Heart left ventricle (tissue), 16 donors: ENCODE data around the gene BICD1. TPM values are rescaled to one million over a fixed set of nuclear protein-coding genes. Genes with fewer than 3 reads are reported as not detected.

Experiments
- ATAC-seq, 4 donors: fragments of 200-7000 bp; cut with Tn5 transposase; one replicate each; pipeline ENCODE4 v1.9.1; 2020 to 2022; ENCODE audit warnings: moderate library complexity in 4 of 4, mild to moderate bottlenecking in 3 of 4, moderate number of reproducible peaks in 1 of 4
- DNase-seq, 5 donors: peaks; one replicate each; pipeline ENCODE4 v3.0.0-alpha.2; 2020
- H3K27ac ChIP-seq, 12 donors: fragments of 200-600 bp; sonication (generic) in 4 of 12; one replicate each; pipeline versions ENCODE4 v1.5.0 to v1.8.0; 2016 to 2022; ENCODE audit warnings: mild to moderate bottlenecking in 2 of 12
- H3K27me3 ChIP-seq, 9 donors: fragments of 200-600 bp; sonication (generic) in 2 of 9; one replicate each; pipeline versions ENCODE4 v1.5.1 to v1.8.0; 2016 to 2022; ENCODE audit warnings: mild to moderate bottlenecking in 3 of 9
- H3K36me3 ChIP-seq, 9 donors: fragments of 200-600 bp; sonication (generic) in 2 of 9; one replicate each; pipeline versions ENCODE4 v1.5.0 to v1.8.0; 2018 to 2022; ENCODE audit warnings: mild to moderate bottlenecking in 2 of 9
- H3K4me1 ChIP-seq, 12 donors: fragments of 200-600 bp; sonication (generic) in 4 of 12; one replicate each; pipeline versions ENCODE4 v1.5.0 to v1.8.0; 2016 to 2022; ENCODE audit warnings: mild to moderate bottlenecking in 3 of 12
- H3K4me3 ChIP-seq, 12 donors: fragments of 200-600 bp; sonication (generic) in 4 of 12; one replicate each; pipeline versions ENCODE4 v1.5.0 to v1.8.0; 2017 to 2022; ENCODE audit warnings: mild to moderate bottlenecking in 9 of 12, moderate library complexity in 4 of 12
- H3K9me3 ChIP-seq, 12 donors: fragments of 200-600 bp; sonication (generic) in 4 of 12; one replicate each; pipeline versions ENCODE4 v1.5.0 to v1.8.0; 2016 to 2022; ENCODE audit warnings: mild to moderate bottlenecking in 1 of 12
- CTCF ChIP-seq, 12 donors: fragments of 200-600 bp; sonication (generic) in 4 of 12; IDR thresholded peaks; one replicate each; pipeline versions ENCODE4 v1.5.0 to v1.8.0; 2018 to 2022; ENCODE audit warnings: antibody characterized with exemption in 12 of 12, mild to moderate bottlenecking in 5 of 12
- POLR2A ChIP-seq, 2 donors: fragments of 450-650 bp; IDR thresholded peaks; one replicate each; pipeline ENCODE4 v1.6.1; 2017; ENCODE audit warnings: antibody characterized with exemption in 2 of 2, mild to moderate bottlenecking in 2 of 2, moderate library complexity in 2 of 2
- WGBS, 4 donors: extraction: QIAGEN DNeasy Blood & Tissue Kit in 2 of 4; methylation state at CpG; one replicate each; pipeline versions ENCODE4 v1.1.5 to v1.1.7; 2013 to 2018; 5-methylcytosine and 5-hydroxymethylcytosine counted together
- intact Hi-C, 10 donors: fragments of 100-400 bp; cut with DNase I; formaldehyde crosslinking; loops; one replicate each; pipeline versions ENCODE4 v1.11.1 to v1.14.2; 2022
- polyA plus RNA-seq, 2 donors: library from polyadenylated mRNA; stranded (reverse); fragments of 200-250 nt; gene quantifications; one replicate each; pipeline ENCODE4 v1.2.3, GENCODE V29; 2013
- total RNA-seq, 9 donors: library from RNA; depleted of rRNA in 2 of 9; stranded (reverse); fragments of >200 nt in 2 of 9; fragmentation: NEBNext Ultra II Directional in 3 of 9; extraction: Animal tissue kit (Norgen Biotek cat#: 25700) in 3 of 9; gene quantifications; one replicate each; pipeline versions ENCODE4 v1.1.0 to v1.2.4, GENCODE V29; 2016 to 2023
- donor health status: ischemic (EF 13 %, LVEDD 7.1; RV severe dilation, severe dysfunction).
- donor health status: healthy with polysubstance abuse.
- donor health status: DM: no; HTN: yes; CAD: no.
- donor health status: DM: no; HTN: no; CAD: no.
- donor health status: ischemic (EF 25% LVEDD 6.9; RV normal size, moderate dysfunction).
- donor health status: ischemic (EF 25% LVEDD 5.7; RV mildly dilated, moderate dysfunction).
- donor health status: healthy.
- donor health status: DM: yes; HTN: yes; CAD: no.
- donor health status: ischemic (EF 35%, LVEDD 5.7; RV mildly dilated, moderate dysfunction).
- donor health status: nonischemic (EF 11% LVEDD 7.7; RV severe dilation, severe dysfunction).
- donor health status: DM: yes; HTN: yes; CAD: no.
- donor health status: PGD.
- donor health status: ischemic (EF 29% LVEDD 5.4; RV normal size, mild dysfunction).
- donor health status: nonischemic (EF 23%, LVEDD 6.1; RV moderate dilation, normal function).

BICD1 gene
- total and polyA plus RNA-seq, 11 donors, result 2.1 to 16.3 (median 7.0) TPM

DNA sequence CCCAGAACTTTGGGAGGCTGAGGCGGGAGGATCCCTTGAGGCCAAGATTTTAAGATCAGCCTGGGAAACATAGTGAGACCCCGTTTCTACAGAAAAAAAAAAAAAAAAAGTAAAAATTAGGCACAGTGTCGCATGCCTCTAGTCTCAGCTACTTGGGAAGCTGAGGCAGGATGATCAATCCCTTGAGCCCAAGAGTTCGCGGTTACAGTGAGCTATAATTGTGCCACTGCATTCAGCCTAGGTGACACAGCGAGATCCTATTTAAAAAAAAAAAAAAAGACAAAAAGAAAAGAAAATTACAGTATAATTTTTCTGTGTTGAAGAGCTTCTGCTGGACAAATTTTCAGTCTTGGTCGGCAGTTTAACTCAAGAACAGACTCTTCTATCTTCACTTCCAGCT lies 158.8 kb downstream of the BICD1 start:
- H3K4me1 ChIP-seq, result peaks cover 0 to 16% (median 0%) of the 10 kb centered on the region in 12 donors
- H3K9me3 ChIP-seq, result no peaks in the 10 kb centered on the region
- no peak for DNase-seq
- H3K4me3 ChIP-seq, result no peak overlapping the region
- no peaks in the 10 kb centered on the region for H3K36me3 ChIP-seq
- H3K27me3 ChIP-seq, result no peaks in the 10 kb centered on the region
- ATAC-seq, result no peak
- WGBS, 4 donors, result 73 to 88% (median 87%) methylated on average over 7 of the region's 7 CpGs
- TF ChIP-seq CTCF (IDR thresholded peaks at IDR 0.05) (no peak), POLR2A (IDR thresholded peaks at IDR 0.05) (no peak)
- H3K27ac ChIP-seq, result peak overlapping the region in 1 of 12 donors; percentile 10
- intact Hi-C loops, result no loop called here

DNA sequence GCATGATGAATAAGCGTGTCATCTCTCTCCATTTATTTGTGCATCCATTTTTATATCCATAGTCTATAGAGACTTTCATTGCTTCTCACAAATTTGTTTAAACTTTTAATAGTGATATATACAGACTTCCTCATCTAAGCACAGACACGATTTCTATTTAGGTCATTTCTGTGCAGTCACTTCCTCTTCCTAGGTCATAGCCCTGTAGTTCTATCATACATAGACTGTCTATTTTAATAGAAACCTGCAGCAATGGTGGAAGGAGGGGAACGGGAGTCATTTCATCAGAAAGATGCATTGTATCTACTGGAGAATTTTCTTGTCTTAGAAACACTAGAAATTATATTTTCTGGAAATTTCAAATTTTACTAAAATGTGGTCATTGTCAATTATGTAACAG lies 159.3 kb downstream of the BICD1 start:
- 70 to 76% (median 74%) methylated on average over 3 of the region's 3 CpGs for WGBS, 4 donors
- DNase-seq (no peak), ATAC-seq (no peak)
- H3K36me3 ChIP-seq, result no peaks in the 10 kb centered on the region
- H3K27me3 ChIP-seq, result no peaks in the 10 kb centered on the region
- H3K9me3 ChIP-seq, result no peaks in the 10 kb centered on the region
- H3K27ac ChIP-seq, result peak overlapping the region in 1 of 12 donors; percentile 10
- no peak for TF ChIP-seq CTCF (IDR thresholded peaks at IDR 0.05)
- no peak for TF ChIP-seq POLR2A (IDR thresholded peaks at IDR 0.05)
- H3K4me3 ChIP-seq, result no peak overlapping the region
- intact Hi-C loops, result no loop called here
- peaks cover 0 to 19% (median 2%) of the 10 kb centered on the region in 12 donors for H3K4me1 ChIP-seq

- TF ChIP-seq POLR2A (IDR thresholded peaks at IDR 0.05), result no peak
- no peak for TF ChIP-seq CTCF (IDR thresholded peaks at IDR 0.05)
- Histone ChIP-seq H3K4me1 (peaks cover 0 to 27% (median 8%) of the 10 kb centered on the region in 12 donors), H3K9me3 (no peaks in the 10 kb centered on the region), H3K4me3 (no peak overlapping the region), H3K27me3 (no peaks in the 10 kb centered on the region), H3K27ac (no peak overlapping the region), H3K36me3 (no peaks in the 10 kb centered on the region)
- intact Hi-C loops, result no loop called here
- ATAC-seq (no peak), DNase-seq (no peak)
- 89 to 95% (median 92%) methylated on average over 5 of the region's 5 CpGs for WGBS, 4 donors
These were observed 160.1 kb downstream of the BICD1 start for GRCh38 chr12:32266756-32267155.

DNA sequence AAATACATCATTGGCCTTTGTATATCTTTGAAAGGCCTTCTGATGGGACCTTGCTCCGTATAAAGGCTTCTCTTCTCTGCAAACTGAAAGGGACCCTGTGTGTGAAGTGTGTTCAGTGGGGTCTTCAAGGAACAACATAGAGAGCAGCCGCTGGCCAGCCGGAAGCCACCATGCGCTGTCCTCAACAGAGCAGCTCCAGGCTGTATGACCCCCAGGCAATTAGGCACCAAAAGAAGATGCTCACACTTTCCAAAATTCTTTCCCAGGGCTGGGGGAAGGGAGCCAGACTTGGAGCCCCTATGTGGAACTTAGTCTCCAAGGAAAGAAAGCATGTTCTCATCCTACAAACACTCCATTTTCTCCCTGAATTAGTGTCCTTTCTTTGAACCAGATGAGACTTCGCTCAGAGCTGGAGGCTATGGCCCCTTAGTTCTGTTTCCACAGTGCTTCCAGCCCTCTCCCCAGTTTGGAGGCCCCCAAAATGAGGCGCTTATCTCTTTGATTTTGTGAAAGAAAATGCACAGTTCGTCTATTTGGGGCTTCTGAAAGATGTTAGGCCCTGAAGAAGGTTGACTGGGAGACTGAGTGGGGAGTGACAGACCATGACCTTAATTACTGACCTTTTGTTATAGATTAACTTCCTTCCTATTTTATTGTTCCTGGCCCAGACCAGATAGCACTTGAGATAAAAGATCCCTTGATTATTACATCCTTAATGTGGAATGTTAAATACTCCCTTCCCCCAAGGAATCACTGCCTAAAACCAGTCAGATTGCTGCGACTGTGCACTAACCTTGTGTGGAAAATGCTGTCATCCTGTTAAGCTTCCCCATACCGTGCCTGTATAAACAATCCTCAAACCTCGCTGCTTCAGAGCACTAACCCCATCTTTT lies 164.4 kb downstream of the BICD1 start:
- WGBS, 4 donors, result 62 to 75% (median 66%) methylated on average over 10 of the region's 10 CpGs
- Histone ChIP-seq H3K36me3 (no peaks in the 10 kb centered on the region), H3K27ac (peak overlapping the region in 5 of 12 donors; percentile 10 to 44 (median 31)), H3K4me3 (no peak overlapping the region), H3K4me1 (peaks cover 0 to 26% (median 9%) of the 10 kb centered on the region in 12 donors), H3K27me3 (no peaks in the 10 kb centered on the region), H3K9me3 (no peaks in the 10 kb centered on the region)
- TF ChIP-seq CTCF (IDR thresholded peaks at IDR 0.05) (no peak), POLR2A (IDR thresholded peaks at IDR 0.05) (no peak)
- intact Hi-C loops, result no loop called here
- DNase-seq (no peak), ATAC-seq (peak; percentile 42 to 82 (median 72))
